ENCODE measurements around the gene ACKR2.

GRCh38 chr3:42796332-42796885 lies 12.8 kb upstream of the ACKR2 start:
- TF ChIP-seq CTCF (IDR thresholded peaks at IDR 0.05; ENCODE audit: borderline replicate concordance, extremely low read depth, low read length, poor library complexity, severe bottlenecking) = no peak
- TF ChIP-seq EZH2 (IDR thresholded peaks at IDR 0.05; ENCODE audit: borderline replicate concordance, low read depth, low read length, severe bottlenecking) = no peak

Measured in DND-41 (cell line).